NB4 (cell line): ENCODE measurements around the gene SYTL5.

Experiments
- CTCF ChIP-seq: IDR thresholded peaks from one replicate; pipeline ENCODE4 v1.5.1; 2012; ENCODE audit warnings: low read depth, low read length
- POLR2A ChIP-seq: IDR thresholded peaks from 2 replicates; pipeline ENCODE4 v1.6.1; 2011; ENCODE audit warnings: mild to moderate bottlenecking; ENCODE audit not compliant: insufficient read length; ENCODE audit errors: extremely low read depth

DNA sequence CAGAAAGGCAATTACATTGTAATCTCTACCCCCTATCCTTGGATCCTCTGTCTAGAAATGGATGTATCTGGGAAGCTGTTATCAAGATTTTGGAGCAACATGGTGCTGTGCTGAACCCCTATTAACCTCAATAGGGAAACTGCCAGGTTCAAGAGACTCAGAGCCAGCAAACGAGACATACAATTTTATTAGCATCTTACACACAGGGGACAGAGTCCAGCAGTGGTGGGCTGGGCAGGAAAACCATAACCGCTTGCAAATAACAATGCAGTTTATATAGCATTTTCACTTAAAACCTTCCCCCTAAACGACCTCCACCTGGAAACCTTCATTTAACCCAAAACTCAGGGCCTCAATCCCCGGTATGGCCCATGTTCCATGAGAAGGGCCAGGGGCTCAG, 79.5 kb downstream of the SYTL5 start:
- TF ChIP-seq CTCF (no peak), POLR2A (no peak)
